H1 (cell line): ENCODE measurements around the gene MUC4. TPM values are rescaled to one million over a fixed set of nuclear protein-coding genes. Genes with fewer than 3 reads are reported as not detected.

Source experiments
- CTCF ChIA-PET: fragments of 300-600 bp; sonication (Branson Sonifier 250); formaldehyde crosslinking; loops from one replicate; lab custom pipeline; 2021; ENCODE audit not compliant: partially characterized antibody; lab: Charles Lee
- POLR2A ChIA-PET: fragments of 300-600 bp; sonication (Branson Sonifier 250); formaldehyde crosslinking; loops from one replicate; lab custom pipeline; 2021; ENCODE audit warnings: inconsistent platforms; ENCODE audit not compliant: partially characterized antibody; lab: Charles Lee
- DNase-seq, 2 experiments: peaks; one replicate each; pipeline versions ENCODE4 v3.0.0 to v3.0.0-alpha.2; 2010 to 2022; ENCODE audit warnings: low spot score in 2 of 2, low read depth in 1 of 2, mixed read lengths in 1 of 2
- FAIRE-seq: peaks from 2 replicates; lab custom pipeline; 2011; peaks lifted over from hg19 to GRCh38; lab: Jason Lieb, UNC
- H2AFZ ChIP-seq: 2 replicates; pipeline ENCODE4 v1.8.1; 2012; ENCODE audit warnings: low read length, inconsistent platforms
- H2AK5ac ChIP-seq: 2 replicates; pipeline ENCODE4 v1.6.1; 2013; ENCODE audit warnings: low read depth, low read length
- H2BK120ac ChIP-seq: replicated peaks from 2 replicates; pipeline ENCODE3; 2013; ENCODE audit warnings: low read depth, low read length, inconsistent platforms
- H2BK12ac ChIP-seq: 2 replicates; pipeline ENCODE4 v1.6.1; 2013; ENCODE audit warnings: low read depth, low read length
- H2BK15ac ChIP-seq: 2 replicates; pipeline ENCODE4 v1.6.1; 2013; ENCODE audit warnings: low read length
- H2BK20ac ChIP-seq: 2 replicates; pipeline ENCODE4 v1.6.1; 2013; ENCODE audit warnings: low read length
- H2BK5ac ChIP-seq: 2 replicates; pipeline ENCODE4 v1.6.1; 2013; ENCODE audit warnings: low read depth, low read length
- H3K14ac ChIP-seq: 2 replicates; pipeline ENCODE4 v1.6.1; 2013; ENCODE audit warnings: inconsistent platforms; ENCODE audit not compliant: insufficient read length
- H3K18ac ChIP-seq: 2 replicates; pipeline ENCODE4 v1.6.1; 2013; ENCODE audit warnings: low read length; ENCODE audit errors: extremely low read depth
- H3K23ac ChIP-seq: 2 replicates; pipeline ENCODE4 v1.6.1; 2013; ENCODE audit warnings: inconsistent platforms; ENCODE audit not compliant: insufficient read length
- H3K23me2 ChIP-seq: 2 replicates; pipeline ENCODE4 v1.6.1; 2013; ENCODE audit warnings: low read depth, low read length
- H3K27ac ChIP-seq: 2 replicates; pipeline ENCODE4 v1.6.1; 2011; ENCODE audit warnings: low read depth, low read length, inconsistent platforms
- H3K27me3 ChIP-seq, 4 experiments: replicated peaks in 1 of 4; 1 replicate in 1 of 4; 2 replicates in 3 of 4; pipeline versions ENCODE4 v1.6.1 to v1.8.1; 2011 to 2013; ENCODE audit warnings: low read length in 3 of 4, mild to moderate bottlenecking in 3 of 4, inconsistent platforms in 2 of 4, mixed read lengths in 2 of 4, moderate library complexity in 1 of 4; ENCODE audit not compliant: control insufficient read depth in 3 of 4, insufficient read depth in 3 of 4; ENCODE audit errors: extremely low read depth in 1 of 4
- H3K36me3 ChIP-seq, 4 experiments: 2 replicates each; pipeline versions ENCODE4 v1.6.1 to v1.8.1; 2011 to 2013; ENCODE audit warnings: mild to moderate bottlenecking in 4 of 4, low read length in 3 of 4, moderate library complexity in 2 of 4, control low read depth in 1 of 4, inconsistent platforms in 1 of 4; ENCODE audit not compliant: insufficient read depth in 4 of 4, control insufficient read depth in 2 of 4
- H3K4ac ChIP-seq: replicated peaks from 2 replicates; pipeline ENCODE3; 2013; ENCODE audit warnings: low read length, low read depth, mixed read lengths, inconsistent platforms; ENCODE audit not compliant: insufficient read length
- H3K4me1 ChIP-seq, 4 experiments: replicated peaks in 1 of 4; 1 replicate in 1 of 4; 2 replicates in 3 of 4; pipeline versions ENCODE4 v1.6.1 to v1.8.1; 2011 to 2013; ENCODE audit warnings: low read length in 3 of 4, inconsistent platforms in 2 of 4, mixed read lengths in 1 of 4; ENCODE audit not compliant: insufficient read depth in 4 of 4, control insufficient read depth in 3 of 4
- H3K4me2 ChIP-seq, 2 experiments: 2 replicates each; pipeline versions ENCODE4 v1.6.1 to v1.8.1; 2011 to 2013; ENCODE audit warnings: low read depth in 2 of 2, low read length in 2 of 2, control low read depth in 1 of 2, inconsistent platforms in 1 of 2, mild to moderate bottlenecking in 1 of 2; ENCODE audit not compliant: insufficient read depth in 1 of 2
- H3K4me3 ChIP-seq, 4 experiments: fragments of 200-600, 300-600 bp in 1 of 4; sonication (generic), shearing (Covaris generic), sonication (Bioruptor Twin) in 1 of 4; 2 replicates each; pipeline versions ENCODE4 v1.5.1 to v1.8.1; 2011 to 2016; ENCODE audit warnings: low read length in 4 of 4, low read depth in 3 of 4, control low read depth in 2 of 4, inconsistent platforms in 2 of 4, mild to moderate bottlenecking in 2 of 4, mixed read lengths in 1 of 4, moderate library complexity in 1 of 4; ENCODE audit not compliant: insufficient read depth in 2 of 4; ENCODE audit errors: extremely low read depth in 1 of 4
- H3K56ac ChIP-seq: replicated peaks from 2 replicates; pipeline ENCODE3; 2013; ENCODE audit warnings: low read depth, mild to moderate bottlenecking, mixed read lengths, low read length, inconsistent platforms; ENCODE audit not compliant: insufficient read length
- H3K79me1 ChIP-seq: 2 replicates; pipeline ENCODE4 v1.6.1; 2013; ENCODE audit warnings: low read depth, low read length, control low read depth
- H3K79me2 ChIP-seq, 2 experiments: 2 replicates each; pipeline versions ENCODE4 v1.6.1 to v1.8.1; 2012 to 2013; ENCODE audit warnings: low read length in 2 of 2, mild to moderate bottlenecking in 2 of 2, inconsistent platforms in 1 of 2; ENCODE audit not compliant: insufficient read depth in 2 of 2, control insufficient read depth in 1 of 2
- H3K9ac ChIP-seq, 4 experiments: replicated peaks in 1 of 4; 1 replicate in 1 of 4; 2 replicates in 3 of 4; pipeline versions ENCODE4 v1.6.1 to v1.8.1; 2011 to 2013; ENCODE audit warnings: low read depth in 3 of 4, low read length in 3 of 4, control low read depth in 2 of 4, mild to moderate bottlenecking in 2 of 4, moderate library complexity in 2 of 4, inconsistent platforms in 1 of 4; ENCODE audit errors: extremely low read depth in 1 of 4
- H3K9me3 ChIP-seq, 2 experiments: 2 replicates each; pipeline versions ENCODE4 v1.6.1 to v1.8.1; 2012 to 2013; ENCODE audit warnings: mild to moderate bottlenecking in 2 of 2, moderate library complexity in 2 of 2, control low read depth in 1 of 2, inconsistent platforms in 1 of 2, low read depth in 1 of 2, low read length in 1 of 2, mixed read lengths in 1 of 2; ENCODE audit not compliant: insufficient read depth in 2 of 2
- H4K20me1 ChIP-seq, 2 experiments: replicated peaks in 1 of 2; 2 replicates each; pipeline versions ENCODE3 to v1.8.1; 2011 to 2013; ENCODE audit warnings: inconsistent platforms in 2 of 2, low read length in 2 of 2, mild to moderate bottlenecking in 1 of 2; ENCODE audit not compliant: insufficient read depth in 2 of 2, control insufficient read depth in 1 of 2
- H4K5ac ChIP-seq: 2 replicates; pipeline ENCODE4 v1.6.1; 2013; ENCODE audit warnings: low read length, low read depth, mixed read lengths, inconsistent platforms; ENCODE audit not compliant: insufficient read length
- H4K8ac ChIP-seq: 2 replicates; pipeline ENCODE4 v1.8.0; 2013; ENCODE audit warnings: mild to moderate bottlenecking, moderate library complexity, low read length, inconsistent platforms; ENCODE audit not compliant: insufficient read depth; ENCODE audit errors: extremely low read depth
- H4K91ac ChIP-seq: replicated peaks from 2 replicates; pipeline ENCODE3; 2013; ENCODE audit warnings: low read length, mixed read lengths, inconsistent platforms; ENCODE audit not compliant: insufficient read length
- CBX5 ChIP-seq: fragments of 300-800, 300-1000 bp; sonication (generic); IDR thresholded peaks from 2 replicates; pipeline ENCODE4 v1.7.1; 2016; ENCODE audit warnings: antibody characterized with exemption, low read length, low read depth
- CEBPB ChIP-seq: IDR thresholded peaks from 2 replicates; pipeline ENCODE4 v1.6.1; 2012; ENCODE audit warnings: low read depth, low read length
- WGBS, 2 experiments: shearing (Covaris generic) in 1 of 2; methylation state at CpG; one replicate each; pipeline versions ENCODE4 v1.1.6 to v1.1.7; 2013 to 2015; ENCODE audit warnings: low lambda C conversion rate in 2 of 2, mixed read lengths in 2 of 2, inconsistent platforms in 1 of 2, low coverage in 1 of 2, missing lambda C conversion rate in 1 of 2; ENCODE audit not compliant: insufficient replicate concordance in 2 of 2, insufficient coverage in 1 of 2, insufficient read length in 1 of 2; ENCODE audit errors: extremely low coverage in 1 of 2, missing lambda C conversion rate in 1 of 2; 5-methylcytosine and 5-hydroxymethylcytosine counted together
- polyA plus RNA-seq, 7 experiments: library from polyadenylated mRNA; depleted of rRNA in 3 of 7; stranded (reverse) in 5 of 7; unstranded in 2 of 7; fragments of >200 nt in 5 of 7; fragments of 200-250 nt in 2 of 7; gene quantifications; 1 replicate in 5 of 7; 2 replicates in 1 of 7; 4 replicates in 1 of 7; pipeline versions ENCODE4 v1.2.1 to v1.2.3, GENCODE V29; 2011 to 2013; ENCODE audit warnings: missing spikeins in 2 of 7, mixed read lengths in 2 of 7
- total RNA-seq: library from RNA; stranded (reverse); fragmentation: NEBNext Ultra II Directional; extraction: Animal tissue kit (Norgen Biotek cat#: 25700); gene quantifications from 2 replicates; pipeline ENCODE4 v1.2.1, GENCODE V29; 2021
- TF ChIP-seq, protein P1 (sequence below): IDR thresholded peaks from 2 replicates; pipeline ENCODE4 v1.6.1; 2011; ENCODE audit warnings: low read length, improper control_type of control experiment

The MUC4 gene
- total and polyA plus RNA-seq, 2 of the 8 experiments (the other 6 are each of a cell fraction or from before 2014, with no cell fraction given): 0.89 to 2.0 TPM

DNA sequence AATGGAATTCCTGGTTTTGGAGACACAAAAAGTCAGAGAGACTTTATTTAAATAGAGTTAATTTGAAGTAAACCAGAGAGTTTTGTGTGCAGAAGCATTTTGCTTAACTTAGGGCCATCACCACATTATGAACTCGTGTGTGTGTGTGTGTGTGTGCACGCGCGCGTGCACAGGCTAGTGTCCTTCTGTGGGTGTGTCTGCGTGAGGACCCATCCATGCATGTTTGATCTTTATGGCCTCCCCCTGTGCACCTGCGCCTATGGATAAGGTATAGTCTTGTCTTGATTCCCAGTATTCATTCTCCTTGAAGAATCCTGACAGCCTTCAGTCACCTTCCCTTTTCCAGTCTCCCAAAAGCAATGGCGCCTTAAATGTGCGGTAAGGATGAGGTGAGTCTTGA, 65.0 kb downstream of the MUC4 start:
- Histone ChIP-seq H3K56ac (no peak overlapping the region), H3K4me1 (no peaks in the 10 kb centered on the region; a peak in 1 of 7 replicates), H4K5ac (no peak overlapping the region), H3K23me2 (no peaks in the 10 kb centered on the region), H3K14ac (no peak overlapping the region), H4K20me1 (peaks cover 0 to 1% of the 10 kb centered on the region in 2 experiments), H2BK120ac (no peak overlapping the region), H2BK12ac (no peak overlapping the region), H3K27me3 (peaks cover 0 to 19% (median 16%) of the 10 kb centered on the region in 4 experiments; a peak in 6 of 7 replicates), H3K79me2 (no peaks in the 10 kb centered on the region), H3K4me2 (no peak overlapping the region), H3K27ac (no peak overlapping the region), H3K36me3 (no peaks in the 10 kb centered on the region), H4K8ac (no peak overlapping the region), H3K23ac (no peak overlapping the region), H2AFZ (no peak overlapping the region), H2BK15ac (no peak overlapping the region), H3K9me3 (peaks cover 0 to 6% of the 10 kb centered on the region in 2 experiments; a peak in 1 of 4 replicates), H3K9ac (no peak overlapping the region), H3K4me3 (no peak overlapping the region), H3K79me1 (no peaks in the 10 kb centered on the region), H3K4ac (no peak overlapping the region), H4K91ac (no peak overlapping the region), H2BK5ac (no peak overlapping the region), H3K18ac (no peak overlapping the region), H2AK5ac (0 out of 2 replicates have a peak overlapping the region, but pooled peaks have one; percentile 48), H2BK20ac (no peak overlapping the region)
- 94% methylated on average over 9 of the region's 9 CpGs; no CpG with 5 or more reads in 1 of the 2 experiments for WGBS, 2 experiments
- DNase-seq (no peak), FAIRE-seq (no peak)
- POLR2A ChIA-PET: interaction anchor here (1.9 kb wide), 2 partner anchors 8 to 20 kb away, joined by 5 to 7 read pairs; no protein-coding TSS in a partner anchor
- CTCF ChIA-PET: interaction anchor here (0.7 to 3.2 kb wide), 10 partner anchors 7 to 252 kb away, joined by 3 to 14 read pairs (median 4); no protein-coding TSS in a partner anchor
- TF ChIP-seq CBX5: no peak
- TF ChIP-seq, protein P1, sequence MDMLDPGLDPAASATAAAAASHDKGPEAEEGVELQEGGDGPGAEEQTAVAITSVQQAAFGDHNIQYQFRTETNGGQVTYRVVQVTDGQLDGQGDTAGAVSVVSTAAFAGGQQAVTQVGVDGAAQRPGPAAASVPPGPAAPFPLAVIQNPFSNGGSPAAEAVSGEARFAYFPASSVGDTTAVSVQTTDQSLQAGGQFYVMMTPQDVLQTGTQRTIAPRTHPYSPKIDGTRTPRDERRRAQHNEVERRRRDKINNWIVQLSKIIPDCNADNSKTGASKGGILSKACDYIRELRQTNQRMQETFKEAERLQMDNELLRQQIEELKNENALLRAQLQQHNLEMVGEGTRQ: no peak
- TF ChIP-seq CEBPB: no peak
